HepG2 (cell line): ENCODE results near the gene MIX23. TPM values are rescaled to one million over a fixed set of nuclear protein-coding genes. Genes with fewer than 3 reads are reported as not detected.
A peak's percentile ranks its signal among the peaks of the same experiment; 100 is the strongest.

Source experiments
- ATRX ChIP-seq: sonication (generic); formaldehyde crosslinking; IDR thresholded peaks from 2 replicates; pipeline ENCODE4 v1.4.0; 2020; ENCODE audit warnings: missing genetic modification reagents, borderline replicate concordance
- ERF ChIP-seq: IDR thresholded peaks from 2 replicates; pipeline ENCODE4 v1.6.1; 2018; ENCODE audit warnings: missing biosample characterization, missing genetic modification reagents
- FOXM1 ChIP-seq: sonication (generic); formaldehyde crosslinking; IDR thresholded peaks from 2 replicates; pipeline ENCODE4 v1.5.0; 2020; ENCODE audit warnings: missing genetic modification reagents
- IRF9 ChIP-seq: sonication (generic); formaldehyde crosslinking; IDR thresholded peaks from 2 replicates; pipeline ENCODE4 v1.8.0; 2022; ENCODE audit warnings: missing genetic modification reagents, mild to moderate bottlenecking, borderline replicate concordance
- KLF15 ChIP-seq: sonication (generic); formaldehyde crosslinking; IDR thresholded peaks from 2 replicates; pipeline ENCODE4 v1.8.1; 2023; ENCODE audit warnings: borderline replicate concordance, mild to moderate bottlenecking, inconsistent platforms, missing genetic modification reagents, mixed read lengths
- MAFK ChIP-seq, 2 experiments: IDR thresholded peaks in 1 of 2; conservative IDR thresholded peaks in 1 of 2; 2 replicates each; pipeline ENCODE4 v1.6.1; 2011; ENCODE audit warnings: improper control_type of control experiment in 2 of 2, low read length in 2 of 2
- MIXL1 ChIP-seq: IDR thresholded peaks from 2 replicates; pipeline ENCODE4 v1.6.1; 2016
- MTF2 ChIP-seq: sonication (generic); formaldehyde crosslinking; IDR thresholded peaks from 2 replicates; pipeline ENCODE4 v1.5.0; 2020; ENCODE audit warnings: missing genetic modification reagents, borderline replicate concordance
- NR1H2 ChIP-seq: sonication (generic); formaldehyde crosslinking; IDR thresholded peaks from 2 replicates; pipeline ENCODE4 v1.8.1; 2022; ENCODE audit warnings: low read depth, missing genetic modification reagents, borderline replicate concordance
- SRF ChIP-seq: IDR thresholded peaks from 2 replicates; pipeline ENCODE4 v1.6.1; 2011; ENCODE audit warnings: mild to moderate bottlenecking, low read depth, low read length, moderate library complexity
- ZFP90 ChIP-seq: sonication (generic); formaldehyde crosslinking; IDR thresholded peaks from 2 replicates; pipeline ENCODE4 v1.8.0; 2022; ENCODE audit warnings: missing genetic modification reagents, mild to moderate bottlenecking, inconsistent platforms, borderline replicate concordance
- ZFP91 ChIP-seq: sonication (generic); formaldehyde crosslinking; IDR thresholded peaks from 2 replicates; pipeline ENCODE4 v1.9.0; 2022; ENCODE audit warnings: missing genetic modification reagents, mild to moderate bottlenecking, borderline replicate concordance
- ZNF383 ChIP-seq: sonication (generic); formaldehyde crosslinking; IDR thresholded peaks from 2 replicates; pipeline ENCODE4 v1.4.0; 2020; ENCODE audit warnings: missing genetic modification reagents, mild to moderate bottlenecking, borderline replicate concordance
- ZNF570 ChIP-seq: sonication (generic); formaldehyde crosslinking; IDR thresholded peaks from 2 replicates; pipeline ENCODE4 v1.4.0; 2020; ENCODE audit warnings: mild to moderate bottlenecking, missing genetic modification reagents, borderline replicate concordance
- ZNF607 ChIP-seq: sonication (generic); formaldehyde crosslinking; IDR thresholded peaks from 2 replicates; pipeline ENCODE4 v1.5.1; 2020; ENCODE audit warnings: missing genetic modification reagents, mild to moderate bottlenecking, borderline replicate concordance
- polyA plus RNA-seq, 8 experiments: library from polyadenylated mRNA; depleted of rRNA in 3 of 8; stranded (reverse) in 7 of 8; unstranded in 1 of 8; fragments of >200 nt; fragmentation: Illumina TruSeq in 4 of 8; extraction: Trizol in 4 of 8; gene quantifications; 2 replicates each; pipeline versions ENCODE4 v1.2.1 to v1.2.3, GENCODE V29; 2011 to 2016; ENCODE audit warnings: low read depth in 4 of 8, missing spikeins in 1 of 8, mixed read lengths in 1 of 8; ENCODE audit not compliant: insufficient read depth in 1 of 8
- total RNA-seq, 5 experiments: library from RNA; depleted of rRNA; stranded (reverse); fragments of >200 nt; fragmentation: Illumina TruSeq; extraction: Trizol; gene quantifications; 2 replicates each; pipeline ENCODE4 v1.2.3, GENCODE V29; 2016; ENCODE audit warnings: low read depth in 1 of 5
- TF ChIP-seq, protein P1 (sequence below): sonication (generic); formaldehyde crosslinking; IDR thresholded peaks from 2 replicates; pipeline ENCODE4 v1.5.0; 2020; ENCODE audit warnings: mild to moderate bottlenecking, missing genetic modification reagents
- TF ChIP-seq, protein P2 (sequence below): IDR thresholded peaks from 2 replicates; pipeline ENCODE4 v1.6.1; 2012; ENCODE audit warnings: low read length, improper control_type of control experiment
- TF ChIP-seq, protein P3 (sequence below): sonication (generic); formaldehyde crosslinking; IDR thresholded peaks from 2 replicates; pipeline ENCODE4 v1.8.0; 2022; ENCODE audit warnings: missing genetic modification reagents, mild to moderate bottlenecking, inconsistent platforms, borderline replicate concordance

The MIX23 gene
- total and polyA plus RNA-seq, 2 of the 13 experiments (the other 11 are each of a cell fraction or from before 2014, with no cell fraction given), result 20.0 to 152 TPM

DNA sequence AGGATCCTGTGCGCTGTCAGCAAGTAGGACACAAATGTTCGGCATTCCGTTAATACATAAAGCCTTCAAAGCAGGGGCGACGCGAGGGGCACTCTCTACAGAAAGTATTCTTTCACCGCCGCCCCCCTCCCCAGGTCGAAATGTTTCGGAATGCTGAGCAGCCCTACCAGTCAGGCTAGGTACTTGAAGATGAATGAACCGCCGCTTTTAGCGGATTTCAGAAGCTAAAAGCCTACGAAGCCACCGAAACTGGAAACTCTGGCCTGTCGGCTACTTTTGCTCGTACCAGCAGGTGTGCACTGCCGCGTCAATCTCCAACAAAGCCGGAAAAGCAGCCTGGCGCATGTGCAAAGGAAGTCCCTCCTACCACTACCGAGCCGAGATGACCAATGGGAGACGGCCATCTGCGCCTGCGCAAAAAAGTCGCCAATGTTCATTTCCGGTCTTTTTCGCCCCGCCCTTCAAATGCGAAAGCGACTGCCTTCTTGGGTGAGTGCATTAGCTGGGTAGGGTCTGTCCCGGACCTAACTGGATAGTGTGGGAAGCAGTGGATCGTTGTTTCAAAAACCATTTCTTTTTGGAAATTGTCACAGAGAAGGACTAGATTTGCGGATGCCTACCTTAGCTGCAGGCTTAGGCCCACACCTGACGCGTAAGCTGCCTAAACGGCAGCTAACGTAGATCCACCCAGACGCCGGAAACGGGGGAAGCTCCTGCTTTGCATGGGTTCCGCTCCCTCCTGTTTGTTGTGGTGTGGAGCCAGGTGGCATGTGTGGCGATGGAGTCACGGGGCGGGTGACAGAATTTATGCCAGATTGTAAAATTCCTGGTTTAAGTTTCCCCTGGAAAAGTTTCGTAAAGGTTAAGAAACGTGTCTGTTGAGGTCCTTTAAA, 33.0 kb upstream of the MIX23 start, which contains the start of gene WDR5B (continued):
- TF ChIP-seq ZFP91, result peak; percentile 35; the same call in 1 of the 2 replicates
- no peak for TF ChIP-seq SRF
- TF ChIP-seq NR1H2 (CRISPR knock-in tag), result no peak
- TF ChIP-seq, protein P1, sequence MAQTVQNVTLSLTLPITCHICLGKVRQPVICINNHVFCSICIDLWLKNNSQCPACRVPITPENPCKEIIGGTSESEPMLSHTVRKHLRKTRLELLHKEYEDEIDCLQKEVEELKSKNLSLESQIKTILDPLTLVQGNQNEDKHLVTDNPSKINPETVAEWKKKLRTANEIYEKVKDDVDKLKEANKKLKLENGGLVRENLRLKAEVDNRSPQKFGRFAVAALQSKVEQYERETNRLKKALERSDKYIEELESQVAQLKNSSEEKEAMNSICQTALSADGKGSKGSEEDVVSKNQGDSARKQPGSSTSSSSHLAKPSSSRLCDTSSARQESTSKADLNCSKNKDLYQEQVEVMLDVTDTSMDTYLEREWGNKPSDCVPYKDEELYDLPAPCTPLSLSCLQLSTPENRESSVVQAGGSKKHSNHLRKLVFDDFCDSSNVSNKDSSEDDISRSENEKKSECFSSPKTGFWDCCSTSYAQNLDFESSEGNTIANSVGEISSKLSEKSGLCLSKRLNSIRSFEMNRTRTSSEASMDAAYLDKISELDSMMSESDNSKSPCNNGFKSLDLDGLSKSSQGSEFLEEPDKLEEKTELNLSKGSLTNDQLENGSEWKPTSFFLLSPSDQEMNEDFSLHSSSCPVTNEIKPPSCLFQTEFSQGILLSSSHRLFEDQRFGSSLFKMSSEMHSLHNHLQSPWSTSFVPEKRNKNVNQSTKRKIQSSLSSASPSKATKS, result no peak
- TF ChIP-seq MAFK (conservative IDR thresholded peaks at IDR 0.05 in 1 of 2, IDR thresholded peaks at IDR 0.05 in 1 of 2; ENCODE audit: low read length in 2 of 2), result no peak
- TF ChIP-seq ZNF383 (CRISPR knock-in tag), result no peak
- TF ChIP-seq MTF2 (CRISPR knock-in tag), result no peak
- TF ChIP-seq, protein P2, sequence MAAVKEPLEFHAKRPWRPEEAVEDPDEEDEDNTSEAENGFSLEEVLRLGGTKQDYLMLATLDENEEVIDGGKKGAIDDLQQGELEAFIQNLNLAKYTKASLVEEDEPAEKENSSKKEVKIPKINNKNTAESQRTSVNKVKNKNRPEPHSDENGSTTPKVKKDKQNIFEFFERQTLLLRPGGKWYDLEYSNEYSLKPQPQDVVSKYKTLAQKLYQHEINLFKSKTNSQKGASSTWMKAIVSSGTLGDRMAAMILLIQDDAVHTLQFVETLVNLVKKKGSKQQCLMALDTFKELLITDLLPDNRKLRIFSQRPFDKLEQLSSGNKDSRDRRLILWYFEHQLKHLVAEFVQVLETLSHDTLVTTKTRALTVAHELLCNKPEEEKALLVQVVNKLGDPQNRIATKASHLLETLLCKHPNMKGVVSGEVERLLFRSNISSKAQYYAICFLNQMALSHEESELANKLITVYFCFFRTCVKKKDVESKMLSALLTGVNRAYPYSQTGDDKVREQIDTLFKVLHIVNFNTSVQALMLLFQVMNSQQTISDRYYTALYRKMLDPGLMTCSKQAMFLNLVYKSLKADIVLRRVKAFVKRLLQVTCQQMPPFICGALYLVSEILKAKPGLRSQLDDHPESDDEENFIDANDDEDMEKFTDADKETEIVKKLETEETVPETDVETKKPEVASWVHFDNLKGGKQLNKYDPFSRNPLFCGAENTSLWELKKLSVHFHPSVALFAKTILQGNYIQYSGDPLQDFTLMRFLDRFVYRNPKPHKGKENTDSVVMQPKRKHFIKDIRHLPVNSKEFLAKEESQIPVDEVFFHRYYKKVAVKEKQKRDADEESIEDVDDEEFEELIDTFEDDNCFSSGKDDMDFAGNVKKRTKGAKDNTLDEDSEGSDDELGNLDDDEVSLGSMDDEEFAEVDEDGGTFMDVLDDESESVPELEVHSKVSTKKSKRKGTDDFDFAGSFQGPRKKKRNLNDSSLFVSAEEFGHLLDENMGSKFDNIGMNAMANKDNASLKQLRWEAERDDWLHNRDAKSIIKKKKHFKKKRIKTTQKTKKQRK, result no peak
- no peak for TF ChIP-seq KLF15
- peak; percentile 45; the same call in 1 of the 2 replicates for TF ChIP-seq IRF9 (CRISPR knock-in tag)
- TF ChIP-seq, protein P3, sequence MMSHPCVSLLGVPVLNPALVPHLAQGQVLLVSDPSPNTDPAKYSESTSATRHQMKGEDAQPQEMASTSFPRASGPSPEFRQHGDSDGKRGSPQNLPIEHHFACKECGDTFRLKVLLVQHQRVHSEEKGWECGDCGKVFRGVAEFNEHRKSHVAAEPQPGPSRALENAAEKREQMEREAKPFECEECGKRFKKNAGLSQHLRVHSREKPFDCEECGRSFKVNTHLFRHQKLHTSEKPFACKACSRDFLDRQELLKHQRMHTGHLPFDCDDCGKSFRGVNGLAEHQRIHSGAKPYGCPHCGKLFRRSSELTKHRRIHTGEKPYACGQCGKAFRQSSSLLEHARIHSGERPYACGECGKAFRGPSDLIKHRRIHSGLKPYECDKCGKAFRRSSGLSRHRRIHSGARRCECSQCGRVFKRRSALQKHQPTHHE (CRISPR knock-in tag), result peak; percentile 27; the same call in 1 of the 2 replicates
- TF ChIP-seq ZFP90, result peak; percentile 91; the same call in 1 of the 2 replicates
- TF ChIP-seq FOXM1 (CRISPR knock-in tag), result no peak
- 0 out of 2 replicates have a peak, but pooled peaks have one; percentile 19 for TF ChIP-seq MIXL1 (CRISPR knock-in tag)
- TF ChIP-seq ZNF570, result no peak
- no peak; the same call in 1 of the 2 replicates for TF ChIP-seq ERF (CRISPR knock-in tag)
- no peak for TF ChIP-seq ATRX (CRISPR knock-in tag)
- peak; percentile 68; the same call in 1 of the 2 replicates for TF ChIP-seq ZNF607
